ENCODE measurements around the gene LRRC32. TPM values are rescaled to one million over a fixed set of nuclear protein-coding genes. Genes with fewer than 3 reads are reported as not detected.

LRRC32 gene
- total and polyA plus RNA-seq, 2 donors (not counting 1 experiment from before 2014, with no cell fraction given), result 19.2 to 103 TPM

DNA sequence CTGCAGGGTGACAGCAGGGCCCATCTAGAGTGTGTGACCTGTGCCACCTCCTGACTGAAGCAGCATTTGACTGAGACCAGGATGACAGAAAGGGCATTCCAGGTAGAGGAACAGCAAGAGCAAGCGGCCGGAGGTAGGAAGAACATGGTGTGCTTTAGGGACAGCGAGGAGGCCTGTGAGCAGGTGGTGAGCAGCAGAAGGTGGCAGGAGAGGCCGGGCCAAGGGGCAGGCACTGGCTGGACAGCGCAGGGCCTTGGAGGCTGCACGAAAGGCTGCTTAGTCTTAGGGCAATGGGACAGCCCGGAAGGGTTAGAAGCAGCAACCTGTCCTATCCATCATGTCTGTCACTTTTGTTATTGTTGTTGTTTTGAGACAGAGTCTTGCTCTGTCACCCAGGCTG, 17.6 kb upstream of the LRRC32 start:
- Histone ChIP-seq H4K20me1 (ENCODE audit: control insufficient read depth, extremely low read depth, insufficient read depth, low read length) (no peaks in the 10 kb centered on the region), H3K4me2 (ENCODE audit: extremely low read depth, insufficient read depth, low read length) (no peak overlapping the region), H3K9me3 (ENCODE audit: control insufficient read depth, insufficient read depth, low read depth, low read length) (no peaks in the 10 kb centered on the region), H3K4me1 (ENCODE audit: control insufficient read depth, extremely low read depth, insufficient read depth, low read length) (no peaks in the 10 kb centered on the region), H3K27me3 (ENCODE audit: control insufficient read depth, insufficient read depth, low read length) (peaks cover 6% of the 10 kb centered on the region), H3K9ac (ENCODE audit: insufficient read depth, low read length) (no peak overlapping the region), H3K79me2 (ENCODE audit: control insufficient read depth, insufficient read depth, low read length) (no peaks in the 10 kb centered on the region), H3K27ac (ENCODE audit: insufficient read depth, low read length) (no peak overlapping the region), H3K36me3 (ENCODE audit: control insufficient read depth, insufficient read depth, low read length) (no peaks in the 10 kb centered on the region), H2AFZ (ENCODE audit: low read length) (no peak overlapping the region), H3K4me3 (replicated peaks in 1 of 4; ENCODE audit: control extremely low read depth in 1 of 4, insufficient read depth in 1 of 4, low read depth in 3 of 4, low read length in 4 of 4) (no peak overlapping the region)
- TF ChIP-seq, protein P1, sequence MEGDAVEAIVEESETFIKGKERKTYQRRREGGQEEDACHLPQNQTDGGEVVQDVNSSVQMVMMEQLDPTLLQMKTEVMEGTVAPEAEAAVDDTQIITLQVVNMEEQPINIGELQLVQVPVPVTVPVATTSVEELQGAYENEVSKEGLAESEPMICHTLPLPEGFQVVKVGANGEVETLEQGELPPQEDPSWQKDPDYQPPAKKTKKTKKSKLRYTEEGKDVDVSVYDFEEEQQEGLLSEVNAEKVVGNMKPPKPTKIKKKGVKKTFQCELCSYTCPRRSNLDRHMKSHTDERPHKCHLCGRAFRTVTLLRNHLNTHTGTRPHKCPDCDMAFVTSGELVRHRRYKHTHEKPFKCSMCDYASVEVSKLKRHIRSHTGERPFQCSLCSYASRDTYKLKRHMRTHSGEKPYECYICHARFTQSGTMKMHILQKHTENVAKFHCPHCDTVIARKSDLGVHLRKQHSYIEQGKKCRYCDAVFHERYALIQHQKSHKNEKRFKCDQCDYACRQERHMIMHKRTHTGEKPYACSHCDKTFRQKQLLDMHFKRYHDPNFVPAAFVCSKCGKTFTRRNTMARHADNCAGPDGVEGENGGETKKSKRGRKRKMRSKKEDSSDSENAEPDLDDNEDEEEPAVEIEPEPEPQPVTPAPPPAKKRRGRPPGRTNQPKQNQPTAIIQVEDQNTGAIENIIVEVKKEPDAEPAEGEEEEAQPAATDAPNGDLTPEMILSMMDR (conservative IDR thresholded peaks at IDR 0.05 in 1 of 2, IDR thresholded peaks at IDR 0.05 in 1 of 2; ENCODE audit: low read depth in 1 of 2, low read length in 2 of 2), result no peak
- no peak for TF ChIP-seq EZH2 (IDR thresholded peaks at IDR 0.05; ENCODE audit: low read length, missing control alignments)
- DNase-seq (ENCODE audit: low read depth in 2 of 2), result no peak

DNA sequence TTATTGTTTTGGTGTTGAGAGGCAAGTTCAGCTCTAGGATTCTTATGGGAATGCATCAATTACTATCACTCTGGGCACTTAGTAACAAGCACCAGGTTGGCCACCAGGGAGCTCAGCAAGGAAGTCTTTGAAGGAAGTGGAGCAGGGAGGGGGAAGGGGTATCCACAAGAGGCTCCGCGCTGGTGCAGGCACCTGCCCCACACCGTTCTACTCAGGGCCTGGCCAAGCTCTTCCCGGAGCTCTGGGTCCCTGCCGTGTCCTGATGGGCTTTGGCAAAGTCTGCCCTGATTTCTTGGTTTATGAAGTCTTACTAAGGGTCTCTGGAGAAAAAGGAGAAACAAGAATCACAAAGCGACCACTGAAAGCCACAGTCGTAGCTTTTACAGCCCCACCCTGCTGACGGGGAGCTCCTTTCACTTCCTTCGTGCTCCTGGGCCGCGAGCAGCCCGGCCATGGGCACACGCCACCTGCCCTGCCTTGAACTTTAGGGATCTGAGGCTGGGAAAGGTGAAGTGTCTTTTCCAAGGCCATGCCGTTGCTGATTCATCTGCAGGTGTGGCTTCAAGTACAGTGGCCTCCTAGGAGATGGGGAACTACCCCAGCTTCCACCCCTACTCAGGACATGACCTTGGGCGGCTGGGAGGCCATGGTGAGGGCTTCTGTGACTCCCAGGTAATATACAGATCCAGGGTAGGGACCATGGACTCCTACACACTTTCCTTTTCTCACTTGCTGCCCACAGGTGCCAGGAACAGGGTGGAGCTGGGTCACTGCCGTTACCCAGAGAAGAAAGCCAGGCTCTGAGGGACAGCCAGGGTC, 15.9 kb upstream of the LRRC32 start:
- Histone ChIP-seq H2AFZ (ENCODE audit: low read length) (no peak overlapping the region), H3K9ac (ENCODE audit: insufficient read depth, low read length) (no peak overlapping the region)
- DNase-seq (ENCODE audit: low read depth in 2 of 2), result no peak

DNA sequence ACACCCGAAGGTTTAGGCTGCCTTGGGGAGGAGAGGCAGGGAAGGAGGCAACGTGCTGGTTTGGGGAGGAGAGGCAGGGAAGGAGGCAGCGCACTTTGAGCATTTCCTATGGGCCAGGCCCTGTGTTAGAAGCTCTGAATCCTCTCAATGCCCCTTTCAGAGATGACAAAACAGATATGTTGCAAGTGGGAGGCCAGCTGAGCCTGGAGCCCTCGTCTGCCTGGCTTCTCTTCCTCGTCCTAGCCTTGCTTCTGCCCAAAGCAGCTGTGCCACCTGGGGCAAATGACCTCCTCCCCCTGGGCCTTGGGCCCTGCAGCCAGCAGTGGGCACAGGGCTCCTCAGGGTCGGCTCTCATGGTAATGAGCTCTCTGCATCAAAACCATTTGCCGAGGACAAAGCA, 15.3 kb upstream of the LRRC32 start:
- no peaks in the 10 kb centered on the region for H4K20me1 ChIP-seq (ENCODE audit: control insufficient read depth, extremely low read depth, insufficient read depth, low read length)
- H3K9me3 ChIP-seq (ENCODE audit: control insufficient read depth, insufficient read depth, low read depth, low read length), result no peaks in the 10 kb centered on the region
- no peak for DNase-seq (ENCODE audit: low read depth in 2 of 2)
- H3K27ac ChIP-seq (ENCODE audit: insufficient read depth, low read length), result no peak overlapping the region
- no peak overlapping the region for H3K9ac ChIP-seq (ENCODE audit: insufficient read depth, low read length)
- H3K4me2 ChIP-seq (ENCODE audit: extremely low read depth, insufficient read depth, low read length), result no peak overlapping the region
- H2AFZ ChIP-seq (ENCODE audit: low read length), result no peak overlapping the region
- H3K79me2 ChIP-seq (ENCODE audit: control insufficient read depth, insufficient read depth, low read length), result no peaks in the 10 kb centered on the region
- H3K4me1 ChIP-seq (ENCODE audit: control insufficient read depth, extremely low read depth, insufficient read depth, low read length), result no peaks in the 10 kb centered on the region
- H3K27me3 ChIP-seq (ENCODE audit: control insufficient read depth, insufficient read depth, low read length), result peaks cover 9% of the 10 kb centered on the region
- no peak for TF ChIP-seq EZH2 (IDR thresholded peaks at IDR 0.05; ENCODE audit: low read length, missing control alignments)
- TF ChIP-seq, protein P1 (conservative IDR thresholded peaks at IDR 0.05 in 1 of 2, IDR thresholded peaks at IDR 0.05 in 1 of 2; ENCODE audit: low read depth in 1 of 2, low read length in 2 of 2), result no peak
- no peak overlapping the region for H3K4me3 ChIP-seq (replicated peaks in 1 of 4; ENCODE audit: control extremely low read depth in 1 of 4, insufficient read depth in 1 of 4, low read depth in 3 of 4, low read length in 4 of 4)
- H3K36me3 ChIP-seq (ENCODE audit: control insufficient read depth, insufficient read depth, low read length), result no peaks in the 10 kb centered on the region

More for the DNA sequence above, 15.9 kb upstream of the LRRC32 start:
- no peak overlapping the region for H3K4me2 ChIP-seq (ENCODE audit: extremely low read depth, insufficient read depth, low read length)
- TF ChIP-seq, protein P1 (conservative IDR thresholded peaks at IDR 0.05 in 1 of 2, IDR thresholded peaks at IDR 0.05 in 1 of 2; ENCODE audit: low read depth in 1 of 2, low read length in 2 of 2), result no peak
- no peak for TF ChIP-seq EZH2 (IDR thresholded peaks at IDR 0.05; ENCODE audit: low read length, missing control alignments)
- H3K27me3 ChIP-seq (ENCODE audit: control insufficient read depth, insufficient read depth, low read length), result peaks cover 9% of the 10 kb centered on the region
- no peaks in the 10 kb centered on the region for H4K20me1 ChIP-seq (ENCODE audit: control insufficient read depth, extremely low read depth, insufficient read depth, low read length)
- H3K79me2 ChIP-seq (ENCODE audit: control insufficient read depth, insufficient read depth, low read length), result no peaks in the 10 kb centered on the region
- no peaks in the 10 kb centered on the region for H3K9me3 ChIP-seq (ENCODE audit: control insufficient read depth, insufficient read depth, low read depth, low read length)
- no peak overlapping the region for H3K4me3 ChIP-seq (replicated peaks in 1 of 4; ENCODE audit: control extremely low read depth in 1 of 4, insufficient read depth in 1 of 4, low read depth in 3 of 4, low read length in 4 of 4)
- no peaks in the 10 kb centered on the region for H3K4me1 ChIP-seq (ENCODE audit: control insufficient read depth, extremely low read depth, insufficient read depth, low read length)
- no peaks in the 10 kb centered on the region for H3K36me3 ChIP-seq (ENCODE audit: control insufficient read depth, insufficient read depth, low read length)
- H3K27ac ChIP-seq (ENCODE audit: insufficient read depth, low read length), result no peak overlapping the region
